Measurements from ENCODE around the gene CHMP4B. TPM values are rescaled to one million over a fixed set of nuclear protein-coding genes. Genes with fewer than 3 reads are reported as not detected.

Gene CHMP4B
- total RNA-seq, 2 donors from 2014 or later = 57.6 to 63.5 TPM

Other genes starting within 250 kb of the CHMP4B start
- gene C20orf144, start 149.0 kb upstream of the CHMP4B start, total RNA-seq = under 1 TPM; 0.26 to 0.41 TPM
- 1 to 10 TPM; 1.5 to 2.6 TPM for gene ACTL10, start 144.4 kb upstream of the CHMP4B start, total RNA-seq
- 10 to 100 TPM; 20.8 to 26.5 TPM for gene NECAB3, start 136.9 kb upstream of the CHMP4B start, total RNA-seq
- gene E2F1, start 125.0 kb upstream of the CHMP4B start, total RNA-seq = 10 to 100 TPM; 40.2 to 65.4 TPM
- 1 to 10 TPM; 6.7 to 8.0 TPM for gene PXMP4, start 91.0 kb upstream of the CHMP4B start, total RNA-seq
- 1 to 10 TPM; 6.4 to 9.0 TPM for gene ZNF341, start 79.4 kb upstream of the CHMP4B start, total RNA-seq
- gene RALY, start 182.6 kb downstream of the CHMP4B start, total RNA-seq = 100 to 1,000 TPM; 112 to 142 TPM